HUES48 (cell line): Measurements from ENCODE around the gene CLEC16A.
"Not testable (repeated sequence)": the region's sequence is repeated elsewhere in the genome, so short reads cannot be mapped to it uniquely, and the experiment has no call there.

Experiments used
- H3K27ac ChIP-seq: one replicate; pipeline ENCODE4 v1.7.0; 2013; ENCODE audit warnings: low read depth, low read length, inconsistent platforms
- H3K27me3 ChIP-seq: 2 replicates; pipeline ENCODE4 v1.6.1; 2013; ENCODE audit warnings: mild to moderate bottlenecking, low read length; ENCODE audit not compliant: control insufficient read depth, insufficient read depth
- H3K36me3 ChIP-seq: 2 replicates; pipeline ENCODE4 v1.6.1; 2013; ENCODE audit warnings: low read length; ENCODE audit not compliant: control insufficient read depth, insufficient read depth
- H3K4me1 ChIP-seq: 2 replicates; pipeline ENCODE4 v1.6.1; 2013; ENCODE audit warnings: mild to moderate bottlenecking, low read length; ENCODE audit not compliant: control insufficient read depth, insufficient read depth
- H3K4me3 ChIP-seq: 2 replicates; pipeline ENCODE4 v1.5.1; 2013; ENCODE audit warnings: mild to moderate bottlenecking, low read depth, low read length
- H3K9ac ChIP-seq: 2 replicates; pipeline ENCODE4 v1.6.1; 2013; ENCODE audit warnings: mild to moderate bottlenecking, low read depth, low read length, moderate library complexity
- H3K9me3 ChIP-seq: 2 replicates; pipeline ENCODE4 v1.6.1; 2013; ENCODE audit warnings: low read length; ENCODE audit not compliant: control insufficient read depth, insufficient read depth

CLEC16A gene

DNA sequence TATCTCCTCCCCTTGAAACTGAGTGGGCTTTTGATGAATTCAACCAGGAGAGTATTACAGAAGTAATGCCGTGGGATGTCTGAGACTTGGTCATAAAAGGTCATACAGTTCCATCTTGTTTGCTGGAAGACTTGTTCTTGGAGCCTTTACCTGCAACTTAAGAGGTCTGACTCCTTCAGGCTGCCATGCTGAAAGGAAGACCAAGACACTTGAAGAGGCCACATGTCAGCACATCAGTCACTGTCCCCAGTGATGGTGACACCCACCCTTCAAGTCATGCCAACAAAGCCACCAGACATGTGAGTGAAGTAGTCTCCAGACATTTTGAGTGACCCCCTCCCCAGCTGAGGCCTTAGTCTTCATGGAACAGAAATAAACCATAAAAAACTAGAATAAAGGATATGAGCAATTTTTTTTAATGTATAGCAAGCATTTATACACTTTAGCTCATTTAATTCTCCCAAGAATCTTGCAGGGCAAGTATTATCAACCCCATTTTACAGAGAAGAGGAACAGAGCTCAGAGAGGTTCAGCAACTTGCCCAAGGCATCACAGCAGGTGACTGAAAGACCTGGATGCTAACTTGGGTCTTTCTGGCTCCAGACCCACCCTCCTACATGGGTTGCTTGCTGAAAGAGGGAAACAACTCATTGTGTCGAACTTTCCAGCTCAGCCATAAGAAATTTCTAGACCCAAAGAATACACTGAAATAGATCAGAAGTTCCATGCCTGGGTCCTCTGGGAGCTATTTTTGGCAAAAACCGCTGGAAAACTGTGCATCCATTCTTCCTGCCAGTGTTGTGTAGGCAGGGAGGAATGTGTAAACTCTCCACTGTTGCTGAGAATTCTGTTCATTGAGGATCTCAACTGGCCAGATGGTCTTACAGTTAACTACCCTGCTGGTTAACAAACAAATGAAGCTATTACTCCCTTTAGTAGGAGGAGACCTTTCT, 273.6 kb downstream of the CLEC16A start:
- Histone ChIP-seq H3K27me3 (no peaks in the 10 kb centered on the region), H3K9ac (no peak overlapping the region), H3K27ac (no peak overlapping the region), H3K4me1 (no peaks in the 10 kb centered on the region), H3K9me3 (peaks cover 14% of the 10 kb centered on the region), H3K36me3 (no peaks in the 10 kb centered on the region), H3K4me3 (no peak overlapping the region)

DNA sequence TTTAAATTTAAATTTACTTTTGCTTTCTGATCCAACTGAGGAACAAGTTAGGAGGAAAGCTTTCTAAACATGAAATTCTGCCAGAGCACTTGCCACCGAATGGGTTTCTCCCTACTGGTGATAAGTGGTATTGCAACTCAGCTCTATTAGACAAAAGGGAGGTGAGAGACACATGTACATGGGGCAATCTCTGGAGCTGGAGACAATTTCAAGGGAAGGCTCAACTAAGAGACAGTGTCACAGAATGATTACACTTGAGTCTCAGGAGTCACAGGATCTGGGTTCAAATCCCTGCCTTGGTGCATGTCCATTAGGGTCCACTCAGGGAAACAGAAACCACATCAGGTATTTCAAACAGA, 274.2 kb downstream of the CLEC16A start:
- Histone ChIP-seq H3K4me3 (no peak overlapping the region), H3K36me3 (no peaks in the 10 kb centered on the region)

DNA sequence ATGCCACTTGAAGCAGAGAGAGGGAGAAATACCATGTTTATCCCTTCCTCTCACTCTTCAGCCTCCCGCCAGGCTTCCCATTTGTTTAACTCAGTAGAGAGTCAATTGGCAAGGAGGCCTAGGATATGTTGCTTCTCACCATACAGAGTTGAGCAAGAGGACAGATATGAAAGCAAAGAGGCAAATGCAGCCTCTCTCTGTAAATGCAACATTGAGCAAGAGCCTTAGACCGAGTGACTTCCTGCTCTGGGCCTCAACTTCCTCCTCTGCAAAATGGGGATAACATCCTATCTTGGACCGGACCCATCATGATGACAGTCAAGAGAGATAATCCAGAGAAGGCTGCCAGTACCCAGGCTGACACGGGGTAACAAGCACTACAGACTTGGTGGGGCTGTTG, 274.8 kb downstream of the CLEC16A start:
- Histone ChIP-seq H3K4me1 (no peaks in the 10 kb centered on the region), H3K9ac (no peak overlapping the region), H3K27ac (no peak overlapping the region), H3K4me3 (no peak overlapping the region), H3K36me3 (no peaks in the 10 kb centered on the region), H3K9me3 (peaks cover 14% of the 10 kb centered on the region), H3K27me3 (no peaks in the 10 kb centered on the region)

More for the DNA sequence above, 274.2 kb downstream of the CLEC16A start:
- H3K9me3 ChIP-seq: peaks cover 14% of the 10 kb centered on the region
- no peaks in the 10 kb centered on the region for H3K27me3 ChIP-seq
- H3K4me1 ChIP-seq: no peaks in the 10 kb centered on the region
- H3K27ac ChIP-seq: no peak overlapping the region
- H3K9ac ChIP-seq: no peak overlapping the region

DNA sequence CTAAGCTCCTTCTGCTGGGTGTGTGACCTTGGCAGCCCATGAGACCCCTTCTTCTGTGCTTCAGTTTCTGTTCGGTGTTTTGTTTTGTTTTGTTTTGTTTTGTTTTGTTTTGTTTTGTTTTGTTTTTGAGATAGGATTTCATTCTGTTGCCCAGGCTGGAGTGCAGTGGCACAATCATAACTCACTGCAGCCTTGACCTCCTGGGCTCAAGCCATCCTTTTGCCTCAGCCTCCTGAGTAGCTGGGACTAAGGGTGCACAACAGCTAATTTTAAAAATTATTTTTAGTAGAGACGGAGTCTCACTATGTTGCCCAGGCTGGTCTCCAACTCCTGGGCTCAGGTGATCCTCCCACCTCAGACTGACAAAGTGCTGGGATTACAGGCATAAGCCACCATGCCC, 276.1 kb downstream of the CLEC16A start:
- H3K36me3 ChIP-seq: not testable (repeated sequence)

DNA sequence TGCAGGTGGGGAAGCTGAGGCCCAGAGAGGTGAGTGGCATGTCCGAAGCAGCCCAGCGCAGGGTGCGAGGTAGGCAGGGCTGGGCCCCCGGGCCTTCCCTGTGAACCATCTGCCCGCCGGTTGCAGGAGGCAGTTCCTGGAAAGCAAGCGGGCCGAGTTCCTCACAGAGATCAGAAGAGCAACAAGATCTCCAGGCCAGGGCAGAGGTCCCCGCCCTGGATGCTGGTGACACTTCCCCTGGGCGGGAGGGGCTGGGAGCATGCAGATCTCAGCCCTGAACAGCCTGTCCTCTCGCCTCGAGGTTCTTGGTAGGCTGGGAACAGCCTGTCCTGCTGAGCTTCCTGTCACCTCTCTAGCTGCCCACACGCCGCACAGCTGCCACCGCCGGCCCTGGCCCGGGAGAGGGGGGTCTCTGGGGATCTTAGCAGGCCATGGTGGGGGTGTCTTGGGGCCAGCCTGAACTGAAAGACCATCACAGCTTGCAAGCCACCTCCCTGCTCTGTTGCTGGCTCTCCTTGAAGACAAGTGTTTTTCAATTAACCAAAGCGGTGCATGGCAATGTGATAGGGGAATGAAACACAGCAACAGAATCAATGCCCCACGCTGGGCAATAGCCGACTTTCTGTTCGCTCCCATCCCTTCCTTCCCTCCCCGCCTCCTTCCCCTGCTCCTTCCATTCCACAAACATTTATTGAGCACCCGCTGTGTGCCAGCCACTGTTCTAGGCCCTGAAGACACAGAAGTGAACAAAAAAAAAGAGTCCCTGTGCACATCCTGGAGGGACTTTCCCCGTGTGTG, 279.9 kb downstream of the CLEC16A start:
- Histone ChIP-seq H3K9ac (no peak overlapping the region), H3K9me3 (peaks cover 1% of the 10 kb centered on the region), H3K4me3 (no peak overlapping the region), H3K27ac (no peak overlapping the region), H3K27me3 (no peaks in the 10 kb centered on the region), H3K36me3 (no peaks in the 10 kb centered on the region), H3K4me1 (no peaks in the 10 kb centered on the region)

More for the DNA sequence above, 276.1 kb downstream of the CLEC16A start:
- H3K9me3 ChIP-seq: peaks cover 14% of the 10 kb centered on the region
- H3K4me3 ChIP-seq, H3K4me1 ChIP-seq, H3K27ac ChIP-seq, H3K27me3 ChIP-seq, H3K9ac ChIP-seq: not testable (repeated sequence)

DNA sequence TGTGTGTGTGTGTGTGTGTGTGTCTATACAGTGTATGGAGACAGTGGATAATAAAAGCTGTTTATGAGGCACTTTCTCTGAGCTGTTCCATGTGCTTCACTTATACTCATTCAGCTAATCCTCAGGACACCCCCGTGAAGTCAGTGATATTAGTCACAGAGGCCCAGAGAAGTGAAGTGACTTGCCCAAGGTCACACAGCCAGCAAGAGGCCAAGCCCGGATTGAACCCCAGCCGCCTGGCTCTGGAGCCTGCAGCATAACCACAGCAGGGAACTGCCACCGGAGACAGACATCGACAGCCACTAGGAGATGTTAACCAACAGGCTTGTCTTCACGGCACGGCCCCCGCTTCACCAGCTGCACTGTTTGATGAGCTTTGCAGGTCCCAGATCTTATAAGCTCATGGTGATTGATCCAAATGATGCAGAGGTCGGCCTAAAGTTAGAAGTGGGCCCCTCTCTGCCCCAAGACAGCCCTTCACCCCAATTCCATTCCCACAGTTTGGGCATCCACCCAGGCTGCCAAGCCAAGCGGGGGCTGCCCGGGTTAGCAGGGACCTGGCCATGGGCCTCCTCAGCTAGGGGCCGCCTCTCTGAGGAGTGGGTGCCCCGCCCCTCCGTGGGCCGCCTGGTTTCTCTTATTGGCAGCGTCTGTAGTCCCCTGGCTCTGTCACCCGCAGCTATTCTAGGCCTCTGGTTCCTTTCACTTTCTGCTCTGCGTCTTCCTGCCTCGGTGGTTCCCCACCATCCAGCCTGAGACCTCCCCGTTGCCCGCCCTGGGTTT, 280.7 kb downstream of the CLEC16A start:
- Histone ChIP-seq H3K36me3 (no peaks in the 10 kb centered on the region), H3K4me1 (no peaks in the 10 kb centered on the region), H3K4me3 (no peak overlapping the region), H3K9me3 (no peaks in the 10 kb centered on the region), H3K9ac (no peak overlapping the region), H3K27me3 (no peaks in the 10 kb centered on the region), H3K27ac (no peak overlapping the region)

DNA sequence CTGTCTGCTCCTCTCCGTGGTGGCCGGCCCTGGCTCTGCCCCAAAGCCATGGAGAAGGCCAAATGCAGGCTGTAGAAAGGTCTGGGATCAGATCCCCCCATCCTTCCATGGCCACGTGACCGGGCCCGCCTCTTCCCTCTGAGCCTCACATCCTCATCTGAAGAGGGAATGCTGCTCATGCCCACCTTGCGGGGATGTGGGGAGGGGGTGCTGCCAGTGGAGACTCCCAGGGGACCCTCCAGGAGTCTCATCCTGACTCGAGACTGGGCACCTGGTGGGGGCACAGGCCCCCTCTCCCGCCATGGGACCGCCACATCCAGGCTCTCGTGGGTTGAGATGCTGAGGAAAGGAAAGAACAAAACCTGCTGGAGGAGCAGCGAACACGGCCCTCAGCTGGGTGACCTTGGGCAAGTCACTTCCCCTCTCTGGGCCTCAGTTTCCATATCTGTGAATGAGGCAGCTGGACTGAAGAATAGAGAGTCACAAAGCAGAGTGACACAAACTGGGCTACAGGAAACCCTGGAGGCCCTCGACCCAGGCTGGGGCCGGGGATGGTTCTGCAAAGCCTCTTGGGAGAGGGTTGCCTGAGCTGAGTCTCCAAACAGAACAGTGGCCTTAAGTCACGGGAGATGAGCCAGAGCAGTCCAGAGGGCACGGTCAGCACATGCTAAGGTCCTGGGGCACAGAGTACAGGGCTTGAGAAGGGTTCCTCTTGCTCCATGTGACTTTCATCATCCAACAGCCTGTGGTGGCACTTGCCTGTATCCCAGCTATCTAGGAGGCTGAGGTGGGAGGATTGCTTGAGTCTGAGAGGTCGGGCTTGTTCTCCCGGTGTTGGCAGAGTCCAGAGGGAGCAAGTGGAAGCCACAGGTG, 281.5 kb downstream of the CLEC16A start:
- H3K27ac ChIP-seq: no peak overlapping the region
- H3K4me3 ChIP-seq: no peak overlapping the region

DNA sequence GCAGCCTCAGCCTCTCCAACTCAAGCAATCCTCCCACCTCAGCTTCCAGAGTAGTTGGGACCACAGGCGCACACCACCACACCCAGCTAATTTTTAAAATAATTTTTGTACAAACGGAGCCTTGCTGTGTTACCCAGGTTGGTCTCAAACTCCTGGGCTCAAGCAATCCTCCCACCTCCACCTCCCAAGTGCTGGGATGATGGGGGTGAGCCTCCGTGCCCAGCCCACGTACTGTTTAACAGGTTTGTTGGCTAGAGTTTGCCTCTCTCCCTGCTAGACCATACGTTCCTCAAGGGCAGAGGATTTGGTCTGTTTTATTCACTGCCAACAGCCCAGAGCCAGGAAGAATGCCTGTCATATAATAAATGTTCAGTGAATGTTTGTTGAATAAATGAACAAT, 285.1 kb downstream of the CLEC16A start:
- no peaks in the 10 kb centered on the region for H3K36me3 ChIP-seq
- 0 out of 2 replicates have a peak, but pooled peaks cover 6% of the 10 kb centered on the region for H3K4me1 ChIP-seq
- H3K9ac ChIP-seq: no peak overlapping the region
- H3K9me3 ChIP-seq: no peaks in the 10 kb centered on the region
- peaks cover 4% of the 10 kb centered on the region; the same call in 1 of the 2 replicates for H3K27me3 ChIP-seq
- H3K27ac ChIP-seq: no peak overlapping the region
- H3K4me3 ChIP-seq: no peak overlapping the region

More for the DNA sequence above, 281.5 kb downstream of the CLEC16A start:
- no peaks in the 10 kb centered on the region for H3K27me3 ChIP-seq
- no peak overlapping the region for H3K9ac ChIP-seq
- no peaks in the 10 kb centered on the region for H3K4me1 ChIP-seq
- H3K36me3 ChIP-seq: no peaks in the 10 kb centered on the region
- no peaks in the 10 kb centered on the region for H3K9me3 ChIP-seq

DNA sequence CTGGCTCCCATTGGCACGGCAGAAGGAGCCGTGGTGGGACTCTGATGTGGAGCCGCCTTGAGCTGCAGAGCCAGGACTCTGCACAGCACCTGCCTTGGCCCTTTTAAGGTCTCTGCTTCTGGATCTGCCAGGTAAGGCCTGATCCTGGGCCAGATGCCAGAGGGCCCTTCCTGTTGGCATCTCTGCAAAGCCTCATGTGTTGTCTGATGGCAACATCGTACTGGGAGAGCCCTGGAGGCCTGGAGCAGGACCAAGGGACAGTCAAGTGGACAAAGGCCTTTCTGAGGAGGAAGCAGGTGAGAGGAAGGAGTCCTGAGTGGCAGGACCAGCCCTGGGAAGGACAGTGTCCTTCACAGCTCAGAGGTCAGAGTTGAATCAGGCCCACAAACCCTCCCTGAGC, 285.5 kb downstream of the CLEC16A start:
- Histone ChIP-seq H3K9ac (no peak overlapping the region), H3K4me1 (0 out of 2 replicates have a peak, but pooled peaks cover 6% of the 10 kb centered on the region), H3K4me3 (no peak overlapping the region)

More for the DNA sequence above, 285.5 kb downstream of the CLEC16A start:
- Histone ChIP-seq H3K9me3 (no peaks in the 10 kb centered on the region), H3K27me3 (peaks cover 4% of the 10 kb centered on the region; the same call in 1 of the 2 replicates), H3K36me3 (no peaks in the 10 kb centered on the region), H3K27ac (no peak overlapping the region)
